ENCODE data around the gene CEP112. TPM values are rescaled to one million over a fixed set of nuclear protein-coding genes. Genes with fewer than 3 reads are reported as not detected.

CEP112 gene
- total and polyA plus RNA-seq, 2 of the 4 experiments (the other 2 are of a cell fraction), result 2.5 to 5.6 TPM

DNA sequence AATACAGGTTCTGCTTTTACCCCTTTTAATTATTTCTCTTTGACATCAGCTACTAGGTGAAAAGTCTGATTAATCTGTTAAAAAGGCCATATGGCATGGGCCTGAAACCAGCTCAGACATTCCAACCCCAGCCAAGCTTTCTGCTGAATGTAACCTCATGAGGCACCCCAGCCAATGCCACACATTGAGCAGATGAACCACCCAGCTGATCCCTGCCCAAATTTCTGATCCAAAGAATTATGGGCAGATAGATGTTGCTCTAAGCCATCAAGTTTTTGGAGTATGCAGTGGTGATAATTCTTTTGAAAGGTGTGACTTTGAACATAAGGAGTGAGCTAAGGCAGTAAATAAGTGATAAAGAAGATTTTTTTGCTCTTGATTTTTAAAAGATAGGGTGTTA lies 452.9 kb downstream of the CEP112 start:
- Histone ChIP-seq H3K36me3 (ENCODE audit: control insufficient read depth, insufficient read depth, low read length) (no peaks in the 10 kb centered on the region), H4K5ac (ENCODE audit: low read depth, low read length) (no peak overlapping the region), H3K4me1 (ENCODE audit: control insufficient read depth, insufficient read depth, low read length) (peaks cover 2% of the 10 kb centered on the region; the same call in 1 of the 2 replicates), H3K79me1 (ENCODE audit: low read depth in 1 of 2, low read length in 2 of 2) (no peaks in the 10 kb centered on the region), H3K9me1 (ENCODE audit: insufficient read depth, low read length) (no peaks in the 10 kb centered on the region), H3K27ac (ENCODE audit: insufficient read depth, low read length) (no peak overlapping the region), H2BK120ac (ENCODE audit: low read depth, low read length) (no peak overlapping the region), H3K9ac (ENCODE audit: low read depth, low read length) (no peak overlapping the region), H2BK20ac (ENCODE audit: low read depth, low read length) (no peak overlapping the region), H3K27me3 (ENCODE audit: control insufficient read depth, insufficient read depth, low read length) (no peaks in the 10 kb centered on the region), H4K91ac (ENCODE audit: insufficient read depth, low read depth, low read length) (no peak overlapping the region), H3K14ac (replicated peaks; ENCODE audit: low read depth, low read length) (no peak overlapping the region), H3K23ac (ENCODE audit: low read depth, low read length) (no peak overlapping the region), H3K9me3 (ENCODE audit: control insufficient read depth, insufficient read depth, low read length) (peaks cover 5% of the 10 kb centered on the region), H3K4me3 (ENCODE audit: insufficient read depth, low read depth, low read length) (no peak overlapping the region), H2BK5ac (ENCODE audit: low read depth, low read length, poor library complexity, severe bottlenecking) (no peak overlapping the region), H2BK15ac (ENCODE audit: low read depth, low read length) (no peak overlapping the region), H3K4ac (ENCODE audit: low read depth, low read length) (no peak overlapping the region), H3K18ac (ENCODE audit: low read depth, low read length) (no peak overlapping the region), H4K8ac (ENCODE audit: low read depth in 2 of 2, low read length in 2 of 2) (no peak overlapping the region), H3K56ac (ENCODE audit: extremely low read depth, insufficient read depth, low read length) (no peak overlapping the region), H2AK9ac (replicated peaks; ENCODE audit: low read depth, low read length, poor library complexity) (no peak overlapping the region), H2AK5ac (ENCODE audit: low read depth, low read length) (no peak overlapping the region), H4K20me1 (ENCODE audit: insufficient read depth, low read length) (no peaks in the 10 kb centered on the region), H3K4me2 (ENCODE audit: low read depth, low read length) (no peak overlapping the region), H2AFZ (replicated peaks; ENCODE audit: low read length, poor library complexity) (no peak overlapping the region)
- dilution Hi-C loops (cut with HindIII; ENCODE audit: low sequenced_read_pairs, unreplicated experiment), result no loop called here
- BruUV-seq (replicated peaks), result no TSS peak
- intact Hi-C loops (cut with micrococcal nuclease), result no loop called here
- POLR2A ChIA-PET (ENCODE audit: unreplicated experiment), result no interaction called here
- DNase-seq (no peak), ATAC-seq (ENCODE audit: low read depth) (no peak)
- TF ChIP-seq, protein P1, sequence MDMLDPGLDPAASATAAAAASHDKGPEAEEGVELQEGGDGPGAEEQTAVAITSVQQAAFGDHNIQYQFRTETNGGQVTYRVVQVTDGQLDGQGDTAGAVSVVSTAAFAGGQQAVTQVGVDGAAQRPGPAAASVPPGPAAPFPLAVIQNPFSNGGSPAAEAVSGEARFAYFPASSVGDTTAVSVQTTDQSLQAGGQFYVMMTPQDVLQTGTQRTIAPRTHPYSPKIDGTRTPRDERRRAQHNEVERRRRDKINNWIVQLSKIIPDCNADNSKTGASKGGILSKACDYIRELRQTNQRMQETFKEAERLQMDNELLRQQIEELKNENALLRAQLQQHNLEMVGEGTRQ (IDR thresholded peaks at IDR 0.05; ENCODE audit: low read depth, low read length), result no peak
- TF ChIP-seq MAFK (IDR thresholded peaks at IDR 0.05; ENCODE audit: low read depth, low read length), result no peak
- TF ChIP-seq, protein P2, sequence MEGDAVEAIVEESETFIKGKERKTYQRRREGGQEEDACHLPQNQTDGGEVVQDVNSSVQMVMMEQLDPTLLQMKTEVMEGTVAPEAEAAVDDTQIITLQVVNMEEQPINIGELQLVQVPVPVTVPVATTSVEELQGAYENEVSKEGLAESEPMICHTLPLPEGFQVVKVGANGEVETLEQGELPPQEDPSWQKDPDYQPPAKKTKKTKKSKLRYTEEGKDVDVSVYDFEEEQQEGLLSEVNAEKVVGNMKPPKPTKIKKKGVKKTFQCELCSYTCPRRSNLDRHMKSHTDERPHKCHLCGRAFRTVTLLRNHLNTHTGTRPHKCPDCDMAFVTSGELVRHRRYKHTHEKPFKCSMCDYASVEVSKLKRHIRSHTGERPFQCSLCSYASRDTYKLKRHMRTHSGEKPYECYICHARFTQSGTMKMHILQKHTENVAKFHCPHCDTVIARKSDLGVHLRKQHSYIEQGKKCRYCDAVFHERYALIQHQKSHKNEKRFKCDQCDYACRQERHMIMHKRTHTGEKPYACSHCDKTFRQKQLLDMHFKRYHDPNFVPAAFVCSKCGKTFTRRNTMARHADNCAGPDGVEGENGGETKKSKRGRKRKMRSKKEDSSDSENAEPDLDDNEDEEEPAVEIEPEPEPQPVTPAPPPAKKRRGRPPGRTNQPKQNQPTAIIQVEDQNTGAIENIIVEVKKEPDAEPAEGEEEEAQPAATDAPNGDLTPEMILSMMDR (conservative IDR thresholded peaks at IDR 0.05; ENCODE audit: low read depth, low read length), result no peak
- no peak for TF ChIP-seq CHD1 (IDR thresholded peaks at IDR 0.05; ENCODE audit: low read depth, low read length)
- no peak for TF ChIP-seq MAZ (IDR thresholded peaks at IDR 0.05; ENCODE audit: borderline replicate concordance, low read depth, low read length)
- no peak for TF ChIP-seq NFE2L2 (IDR thresholded peaks at IDR 0.05; ENCODE audit: low read depth, low read length)
- TF ChIP-seq MXI1 (IDR thresholded peaks at IDR 0.05; ENCODE audit: borderline replicate concordance, low read depth, low read length), result no peak
- no peak for TF ChIP-seq CEBPB (IDR thresholded peaks at IDR 0.05; ENCODE audit: low read depth, low read length)
- TF ChIP-seq POLR2A (IDR thresholded peaks at IDR 0.05; ENCODE audit: low read depth, low read length), result no peak
- no peak for TF ChIP-seq RCOR1 (IDR thresholded peaks at IDR 0.05; ENCODE audit: insufficient replicate concordance, low read length)
- no peak for TF ChIP-seq BHLHE40 (IDR thresholded peaks at IDR 0.05; ENCODE audit: low read depth, low read length)
- TF ChIP-seq, protein P3, sequence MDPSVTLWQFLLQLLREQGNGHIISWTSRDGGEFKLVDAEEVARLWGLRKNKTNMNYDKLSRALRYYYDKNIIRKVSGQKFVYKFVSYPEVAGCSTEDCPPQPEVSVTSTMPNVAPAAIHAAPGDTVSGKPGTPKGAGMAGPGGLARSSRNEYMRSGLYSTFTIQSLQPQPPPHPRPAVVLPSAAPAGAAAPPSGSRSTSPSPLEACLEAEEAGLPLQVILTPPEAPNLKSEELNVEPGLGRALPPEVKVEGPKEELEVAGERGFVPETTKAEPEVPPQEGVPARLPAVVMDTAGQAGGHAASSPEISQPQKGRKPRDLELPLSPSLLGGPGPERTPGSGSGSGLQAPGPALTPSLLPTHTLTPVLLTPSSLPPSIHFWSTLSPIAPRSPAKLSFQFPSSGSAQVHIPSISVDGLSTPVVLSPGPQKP (IDR thresholded peaks at IDR 0.05; ENCODE audit: borderline replicate concordance, low read depth, low read length), result no peak
- no peak for TF ChIP-seq FOS (IDR thresholded peaks at IDR 0.05; ENCODE audit: low read depth, low read length)
- no peak for TF ChIP-seq RAD21 (IDR thresholded peaks at IDR 0.05; ENCODE audit: low read length)
- no peak for TF ChIP-seq SMC3 (IDR thresholded peaks at IDR 0.05; ENCODE audit: low read depth, low read length)
- CTCF ChIA-PET, result no interaction called here
- in situ Hi-C loops (cut with MboI; ENCODE audit: low sequenced_read_pairs), result no loop called here

Data from IMR-90 (cell line).